Fibroblast of skin of left quadriceps (primary cell): ENCODE results near the gene ADARB1.

ENCODE experiments used
- DNase-seq, 2 experiments: peaks; one replicate each; pipeline ENCODE4 v3.0.0-alpha.2; 2013; ENCODE audit warnings: low read depth in 2 of 2

ADARB1 gene

GRCh38 chr21:45169682-45170081 lies 95.3 kb downstream of the ADARB1 start:
- DNase-seq: no peak

GRCh38 chr21:45170987-45171386 lies 96.6 kb downstream of the ADARB1 start:
- DNase-seq: no peak

GRCh38 chr21:45172420-45172819 lies 98.0 kb downstream of the ADARB1 start:
- DNase-seq: no peak

GRCh38 chr21:45175326-45176095 lies 101.1 kb downstream of the ADARB1 start:
- DNase-seq: no peak

GRCh38 chr21:45176141-45176540 lies 101.8 kb downstream of the ADARB1 start:
- no peak for DNase-seq

GRCh38 chr21:45177039-45177438 lies 102.7 kb downstream of the ADARB1 start:
- DNase-seq: no peak

- no peak for DNase-seq
Measured at GRCh38 chr21:45178070-45178608, 103.8 kb downstream of the ADARB1 start.

- DNase-seq: no peak
Measured at GRCh38 chr21:45178971-45179370, 104.6 kb downstream of the ADARB1 start.

GRCh38 chr21:45179568-45180245 lies 105.3 kb downstream of the ADARB1 start:
- no peak for DNase-seq

- no peak for DNase-seq
Measured at GRCh38 chr21:45180246-45180599, 105.8 kb downstream of the ADARB1 start.

- no peak for DNase-seq
Measured at GRCh38 chr21:45182958-45183357, 108.6 kb downstream of the ADARB1 start.

- DNase-seq: no peak
Measured at GRCh38 chr21:45183852-45184251, 109.5 kb downstream of the ADARB1 start.

GRCh38 chr21:45184869-45185268 lies 110.5 kb downstream of the ADARB1 start:
- no peak for DNase-seq

GRCh38 chr21:45186709-45187108 lies 112.3 kb downstream of the ADARB1 start:
- DNase-seq: no peak

- no peak for DNase-seq
Measured at GRCh38 chr21:45187646-45188045, 113.3 kb downstream of the ADARB1 start.

GRCh38 chr21:45190013-45190412 lies 115.6 kb downstream of the ADARB1 start:
- DNase-seq: no peak

GRCh38 chr21:45192332-45192731 lies 118.0 kb downstream of the ADARB1 start:
- no peak for DNase-seq

GRCh38 chr21:45196620-45197019 lies 122.2 kb downstream of the ADARB1 start:
- DNase-seq: no peak

GRCh38 chr21:45199201-45199600 lies 124.8 kb downstream of the ADARB1 start:
- DNase-seq: no peak

- no peak for DNase-seq
Measured at GRCh38 chr21:45200031-45200430, 125.7 kb downstream of the ADARB1 start.

GRCh38 chr21:45200581-45201296 lies 126.4 kb downstream of the ADARB1 start:
- DNase-seq: no peak

- no peak for DNase-seq
Measured at GRCh38 chr21:45202344-45202743, 128.0 kb downstream of the ADARB1 start.

- DNase-seq: no peak
Measured at GRCh38 chr21:45202889-45203288, 128.5 kb downstream of the ADARB1 start.
